Measurements from ENCODE around the gene PDK3. TPM values are rescaled to one million over a fixed set of nuclear protein-coding genes. Genes with fewer than 3 reads are reported as not detected.

The PDK3 gene
- total RNA-seq, 1 experiment from 2014 or later = 47.3 TPM

GRCh38 chrX:24508375-24508774, 43.3 kb downstream of the PDK3 start:
- H3K9ac ChIP-seq (ENCODE audit: extremely low read depth, insufficient read length, low read length) = no peak overlapping the region
- no peak overlapping the region for H3T11ph ChIP-seq (ENCODE audit: low read length)
- no peak overlapping the region for H4K91ac ChIP-seq (ENCODE audit: insufficient read length, low read depth, low read length)
- H2BK120ac ChIP-seq (ENCODE audit: low read depth, low read length, poor library complexity, severe bottlenecking) = no peak overlapping the region
- no peak overlapping the region for H3K27ac ChIP-seq (ENCODE audit: insufficient read length, low read depth, low read length)
- H2BK12ac ChIP-seq (ENCODE audit: insufficient read length, low read depth, low read length) = no peak overlapping the region
- H4K5ac ChIP-seq (ENCODE audit: insufficient read length, low read depth, low read length) = no peak overlapping the region
- no peak overlapping the region for H2BK5ac ChIP-seq (ENCODE audit: insufficient read length, low read length)
- H3K4me3 Mint-ChIP-seq = no peak overlapping the region
- peak overlapping the region in 1 of 3 experiments; percentile 69; a peak in 2 of 7 replicates for H3K27ac Mint-ChIP-seq
- H4K20me1 ChIP-seq (ENCODE audit: control insufficient read depth, insufficient read depth, insufficient read length) = no peaks in the 10 kb centered on the region
- no peak overlapping the region for H2AK5ac ChIP-seq (ENCODE audit: insufficient read length, low read length)
- no peaks in the 10 kb centered on the region for H3K79me1 ChIP-seq (ENCODE audit: insufficient read depth, low read depth, low read length, poor library complexity, severe bottlenecking)
- no peak overlapping the region for H3K56ac ChIP-seq (ENCODE audit: insufficient read length, low read depth, low read length)
- H3K27me3 ChIP-seq (ENCODE audit: insufficient read depth, low read length) = no peaks in the 10 kb centered on the region
- peaks cover 1 to 41% (median 24%) of the 10 kb centered on the region in 3 experiments; a peak in 6 of 7 replicates for H3K36me3 Mint-ChIP-seq (ENCODE audit: insufficient read depth in 1 of 3, low read depth in 3 of 3)
- no peak overlapping the region for H3K4me2 ChIP-seq (ENCODE audit: insufficient read depth, insufficient read length, low read length)
- no peak overlapping the region for H3K4ac ChIP-seq (ENCODE audit: low read depth, low read length)
- no peak overlapping the region for H4K8ac ChIP-seq (replicated peaks; ENCODE audit: insufficient read length, low read depth, low read length)
- DNase-seq = no peak
- H3K18ac ChIP-seq (ENCODE audit: insufficient read length, low read depth, low read length) = no peak overlapping the region
- no peaks in the 10 kb centered on the region for H3K4me1 Mint-ChIP-seq
- no peaks in the 10 kb centered on the region for H3K27me3 Mint-ChIP-seq (ENCODE audit: low read depth)
- WGBS (ENCODE audit: extremely low coverage, insufficient read length, low lambda C conversion rate) = no CpG with 5 or more reads among the region's 8 CpGs
- no peaks in the 10 kb centered on the region for H3K9me3 ChIP-seq (ENCODE audit: control insufficient read depth, low read depth, low read length)
- H2AFZ ChIP-seq (ENCODE audit: low read length) = no peak overlapping the region
- H3K23me2 ChIP-seq (ENCODE audit: insufficient read length, low read depth, low read length, poor library complexity, severe bottlenecking) = no peaks in the 10 kb centered on the region
- no peak overlapping the region for H2BK20ac ChIP-seq (ENCODE audit: low read depth, low read length, poor library complexity, severe bottlenecking)
- TF ChIP-seq CTCF (conservative IDR thresholded peaks at IDR 0.05) = no peak
- no peak overlapping the region for H2BK15ac ChIP-seq (ENCODE audit: low read depth, low read length)
- H3K9me3 Mint-ChIP-seq = no peaks in the 10 kb centered on the region
- H3K79me2 ChIP-seq (ENCODE audit: insufficient read depth, low read length) = no peaks in the 10 kb centered on the region
- no peak overlapping the region for H3K14ac ChIP-seq (ENCODE audit: insufficient read depth, low read length)
- H3K23ac ChIP-seq (ENCODE audit: insufficient read length, low read depth, low read length) = no peak overlapping the region
- H3K4me1 ChIP-seq (ENCODE audit: insufficient read depth, low read length) = no peaks in the 10 kb centered on the region

All from H9 (cell line).